VCaP (cell line): ENCODE results near the gene CABP4.

ENCODE experiments used
- H3K27ac ChIP-seq: fragments of 450-650 bp; 2 replicates; pipeline ENCODE4 v1.5.1; 2017
- TF ChIP-seq, protein P1 (sequence below): fragments of 450-650 bp; conservative IDR thresholded peaks from 2 replicates; pipeline ENCODE4 v1.5.1; 2017; ENCODE audit warnings: mild to moderate bottlenecking, moderate library complexity

CABP4 gene

DNA sequence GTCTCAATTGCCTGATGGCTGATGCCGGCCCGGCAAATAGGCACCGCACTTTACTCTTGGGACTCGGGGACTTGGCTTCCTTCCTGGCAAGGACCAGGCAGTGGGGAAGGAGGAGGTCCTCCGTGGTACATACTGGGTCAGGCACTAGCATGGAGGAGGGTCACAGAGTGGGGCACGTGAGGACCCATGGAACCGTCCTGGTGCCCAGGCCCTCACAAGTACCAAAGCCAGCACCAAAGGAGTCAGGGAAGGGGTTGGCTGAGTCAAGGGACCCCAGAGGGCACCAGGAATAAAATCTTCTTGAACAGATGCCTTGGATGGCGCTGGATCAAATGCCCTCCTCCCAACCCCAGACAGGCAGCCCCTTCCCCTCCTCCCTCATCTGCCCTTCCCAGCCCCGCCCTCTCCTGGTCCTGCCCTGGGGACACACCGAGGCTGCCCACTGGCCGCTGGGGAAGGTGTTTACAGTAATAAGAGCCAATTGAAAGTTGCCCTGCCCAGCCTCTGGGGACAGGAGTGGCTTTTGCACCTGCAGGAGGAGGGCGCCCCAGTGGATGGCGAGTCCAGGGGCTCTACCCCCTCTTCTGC is 45.3 kb upstream of the CABP4 start:
- TF ChIP-seq, protein P1, sequence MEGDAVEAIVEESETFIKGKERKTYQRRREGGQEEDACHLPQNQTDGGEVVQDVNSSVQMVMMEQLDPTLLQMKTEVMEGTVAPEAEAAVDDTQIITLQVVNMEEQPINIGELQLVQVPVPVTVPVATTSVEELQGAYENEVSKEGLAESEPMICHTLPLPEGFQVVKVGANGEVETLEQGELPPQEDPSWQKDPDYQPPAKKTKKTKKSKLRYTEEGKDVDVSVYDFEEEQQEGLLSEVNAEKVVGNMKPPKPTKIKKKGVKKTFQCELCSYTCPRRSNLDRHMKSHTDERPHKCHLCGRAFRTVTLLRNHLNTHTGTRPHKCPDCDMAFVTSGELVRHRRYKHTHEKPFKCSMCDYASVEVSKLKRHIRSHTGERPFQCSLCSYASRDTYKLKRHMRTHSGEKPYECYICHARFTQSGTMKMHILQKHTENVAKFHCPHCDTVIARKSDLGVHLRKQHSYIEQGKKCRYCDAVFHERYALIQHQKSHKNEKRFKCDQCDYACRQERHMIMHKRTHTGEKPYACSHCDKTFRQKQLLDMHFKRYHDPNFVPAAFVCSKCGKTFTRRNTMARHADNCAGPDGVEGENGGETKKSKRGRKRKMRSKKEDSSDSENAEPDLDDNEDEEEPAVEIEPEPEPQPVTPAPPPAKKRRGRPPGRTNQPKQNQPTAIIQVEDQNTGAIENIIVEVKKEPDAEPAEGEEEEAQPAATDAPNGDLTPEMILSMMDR: 0 out of 2 replicates have a peak, but pooled peaks have one; percentile 3
- H3K27ac ChIP-seq: no peak overlapping the region

DNA sequence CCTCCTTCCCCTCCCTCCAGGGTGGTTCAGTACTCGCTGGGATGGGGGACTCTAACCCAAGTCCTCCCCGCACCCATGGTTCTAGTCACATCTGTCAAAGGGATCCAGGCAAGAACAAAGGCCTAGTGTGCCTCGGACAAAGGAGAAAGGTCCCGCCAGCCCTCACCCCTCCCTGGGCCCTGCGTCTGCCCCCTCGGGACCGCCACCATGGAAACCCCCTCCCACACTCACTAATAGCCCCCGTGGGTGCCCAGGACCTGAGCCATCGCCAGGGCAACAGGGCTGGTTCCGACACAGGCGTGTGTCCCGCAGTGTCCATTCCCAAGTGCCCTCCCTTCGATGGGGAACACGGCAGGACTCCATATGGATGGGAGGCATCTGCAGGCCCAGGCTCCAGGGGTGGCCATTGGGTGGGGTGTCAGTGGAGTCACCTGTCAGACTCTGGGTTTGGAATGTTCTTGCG is 44.8 kb upstream of the CABP4 start:
- TF ChIP-seq, protein P1: no peak
- no peak overlapping the region for H3K27ac ChIP-seq

DNA sequence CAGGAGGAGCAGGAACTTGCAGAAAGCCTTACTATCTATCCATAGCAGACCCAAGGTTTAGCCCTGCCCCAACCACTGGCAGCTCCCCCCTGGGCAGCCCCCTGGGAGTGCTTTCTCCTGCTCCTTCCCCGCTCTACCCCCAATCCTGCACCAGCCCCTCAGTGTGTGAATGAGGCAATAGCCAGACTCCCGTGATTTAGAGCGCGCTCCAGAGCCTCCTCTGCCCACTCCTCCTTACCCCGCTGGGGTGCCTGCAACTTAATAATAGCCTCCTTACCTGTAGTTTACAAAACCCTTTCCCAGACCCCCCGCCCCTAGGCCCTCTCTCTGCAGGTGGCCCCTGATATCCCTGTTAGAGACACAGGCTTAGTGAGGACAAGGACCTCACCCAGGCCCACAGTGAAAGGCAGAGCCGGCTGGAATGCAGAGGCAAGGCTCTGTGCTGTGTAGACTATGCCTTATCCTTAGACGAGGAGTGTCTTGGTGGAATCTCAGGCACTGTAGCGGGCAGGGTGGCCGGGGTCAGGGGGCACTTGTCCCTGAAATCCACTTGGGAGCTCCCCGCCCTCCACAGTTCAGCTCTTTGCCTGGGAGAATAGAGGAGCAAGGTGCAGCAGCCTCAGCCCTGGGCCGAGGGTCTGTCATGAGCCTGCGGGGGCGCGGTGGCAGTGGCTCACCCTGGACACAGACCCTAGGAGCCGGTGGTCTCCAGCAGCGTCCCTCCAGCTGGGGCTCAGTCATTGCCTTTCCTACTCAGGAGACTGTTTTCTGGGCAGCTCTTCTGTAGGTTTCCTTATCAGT is 44.0 kb upstream of the CABP4 start:
- TF ChIP-seq, protein P1: no peak
- no peak overlapping the region for H3K27ac ChIP-seq

DNA sequence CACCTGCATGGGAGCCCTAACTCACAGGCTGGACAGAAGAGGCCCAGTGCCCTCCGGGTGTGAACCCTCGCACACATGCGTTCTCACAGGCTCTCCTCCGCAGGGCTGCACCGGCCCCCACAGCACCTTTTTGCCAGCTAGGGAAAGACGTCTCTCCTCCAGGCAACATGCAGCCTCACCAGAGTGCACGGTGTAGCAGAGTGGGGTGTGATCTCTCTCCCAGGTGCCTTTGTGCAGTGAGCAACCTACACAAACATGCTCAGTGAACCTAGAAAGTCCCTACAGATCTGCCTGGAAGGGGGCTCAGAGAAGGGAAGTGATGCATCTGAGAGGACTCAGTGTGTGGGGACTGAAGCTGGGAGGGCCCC is 43.4 kb upstream of the CABP4 start:
- TF ChIP-seq, protein P1: no peak
- H3K27ac ChIP-seq: no peak overlapping the region

DNA sequence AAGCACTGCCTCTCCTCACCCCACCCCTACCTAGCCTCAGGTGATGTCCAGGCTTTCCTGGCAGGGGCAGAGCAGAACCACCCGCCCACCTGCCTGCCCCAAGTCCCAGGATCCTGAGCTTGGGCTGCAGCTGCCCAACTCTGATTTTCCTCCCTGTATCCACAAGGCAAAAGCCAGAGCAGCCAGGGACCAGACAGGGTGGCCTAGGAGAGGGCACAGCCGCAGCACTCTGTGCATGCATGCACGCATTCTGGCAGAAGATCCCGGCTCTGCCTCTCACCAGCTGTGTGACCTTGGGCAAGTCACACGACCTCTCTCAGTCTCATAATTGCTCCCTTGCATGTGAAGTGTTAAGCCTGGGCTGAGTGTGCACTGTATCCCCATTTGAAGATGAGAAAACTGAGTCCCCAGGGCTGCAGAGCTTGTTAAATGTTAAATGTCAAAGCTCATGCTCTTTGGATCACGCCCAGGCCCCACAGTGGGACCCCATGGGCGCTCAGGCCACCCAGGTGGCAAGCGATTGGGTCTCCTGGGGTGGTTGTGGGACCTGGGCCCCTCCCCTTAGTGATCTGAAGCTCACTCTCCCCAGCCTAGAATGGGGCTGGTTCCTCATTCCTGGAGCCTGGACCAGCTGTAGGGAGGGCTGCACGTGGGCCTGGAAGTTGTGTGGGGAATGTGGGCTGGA is 42.5 kb upstream of the CABP4 start:
- TF ChIP-seq, protein P1: no peak
- H3K27ac ChIP-seq: no peak overlapping the region

DNA sequence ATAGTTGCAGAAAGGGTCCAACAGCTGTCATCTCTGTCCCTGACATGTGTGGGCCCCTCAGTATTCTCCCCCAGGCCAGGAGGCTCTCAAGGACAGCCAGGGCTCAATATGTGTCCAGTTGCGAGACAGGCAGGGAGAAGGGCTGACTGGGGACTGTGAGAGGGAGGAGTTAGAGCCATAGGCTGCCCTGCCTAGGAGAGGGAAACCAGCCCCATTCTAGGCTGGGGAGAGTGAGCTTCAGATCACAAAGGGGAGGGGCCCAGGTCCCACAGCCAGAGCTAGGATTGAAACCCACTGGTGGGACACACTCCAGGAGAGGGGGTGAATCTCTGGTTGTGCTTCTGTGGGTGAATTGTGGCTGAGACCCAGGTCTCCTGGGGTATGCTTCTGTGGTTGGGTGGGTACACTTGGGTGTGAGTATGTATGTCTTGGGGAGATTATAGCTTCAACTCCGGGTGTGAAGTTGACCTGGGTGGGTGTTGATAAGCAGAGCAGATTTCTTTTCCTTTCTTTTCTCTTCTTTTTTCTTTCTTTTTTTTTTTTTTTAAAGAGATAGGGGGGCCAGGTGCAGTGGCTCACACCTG is 41.8 kb upstream of the CABP4 start:
- H3K27ac ChIP-seq: no peak overlapping the region
- TF ChIP-seq, protein P1: no peak
